HL-60/S4 treated with retinoic acid at 250 ng/mL for 4 days and 3 days (cell line): ENCODE data around the gene RTL9.

ENCODE experiments used
- in situ Hi-C: fragments of 300-500 bp; cut with MboI; formaldehyde crosslinking; loops from 2 replicates; pipeline ENCODE4 v1.7.0; 2022; ENCODE audit warnings: low sequenced_read_pairs

Gene RTL9

GRCh38 chrX:110341189-110342035, 17.2 kb upstream of the RTL9 start:
- in situ Hi-C loops = no loop called here

DNA sequence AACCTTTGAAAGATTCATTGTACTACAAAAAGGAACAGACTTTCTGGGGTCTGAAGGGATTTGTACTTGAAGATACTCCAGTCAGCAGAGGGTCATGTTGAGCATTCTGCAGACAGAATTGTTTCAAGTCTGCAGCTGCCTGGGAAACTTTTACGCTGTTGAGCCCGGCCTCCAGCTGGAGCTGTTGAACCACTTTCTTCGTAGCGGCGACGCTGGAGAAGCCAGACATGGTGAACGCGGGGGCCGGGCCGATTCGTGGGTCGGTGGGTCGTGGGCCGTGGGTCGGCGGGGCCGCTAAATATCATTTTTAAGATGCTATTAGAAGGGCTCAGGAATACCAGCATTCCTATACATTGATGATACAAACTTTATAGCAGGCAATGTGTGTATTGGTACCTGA, 12.0 kb upstream of the RTL9 start:
- in situ Hi-C loops = no loop called here

- in situ Hi-C loops = no loop called here
These were observed 625 bp downstream of the RTL9 start for GRCh38 chrX:110359273-110359672.

- in situ Hi-C loops = no loop called here
These were observed 4.6 kb downstream of the RTL9 start for GRCh38 chrX:110363244-110363643.

DNA sequence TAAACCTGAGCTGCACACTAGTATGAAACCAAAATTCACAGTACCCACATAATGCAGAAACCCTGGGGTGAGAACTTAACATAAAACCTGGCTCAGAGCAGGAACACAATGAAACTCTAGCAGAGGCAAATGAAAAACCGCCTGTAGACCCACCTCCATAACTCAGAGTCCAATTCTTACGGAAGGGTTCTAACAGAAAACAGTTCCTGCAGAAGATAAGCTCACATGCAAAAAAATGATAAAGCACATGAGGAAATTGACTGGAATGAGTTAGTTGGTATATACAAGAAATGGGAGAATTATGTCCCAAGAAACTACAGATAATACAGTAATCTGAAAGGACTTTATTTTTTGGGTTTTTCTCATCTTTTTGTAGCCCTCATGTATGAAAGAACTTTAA, 14.7 kb downstream of the RTL9 start:
- in situ Hi-C loops = no loop called here

- in situ Hi-C loops = no loop called here
These were observed 15.9 kb downstream of the RTL9 start for GRCh38 chrX:110374559-110374958.

GRCh38 chrX:110381216-110381615, 22.6 kb downstream of the RTL9 start:
- in situ Hi-C loops = no loop called here

DNA sequence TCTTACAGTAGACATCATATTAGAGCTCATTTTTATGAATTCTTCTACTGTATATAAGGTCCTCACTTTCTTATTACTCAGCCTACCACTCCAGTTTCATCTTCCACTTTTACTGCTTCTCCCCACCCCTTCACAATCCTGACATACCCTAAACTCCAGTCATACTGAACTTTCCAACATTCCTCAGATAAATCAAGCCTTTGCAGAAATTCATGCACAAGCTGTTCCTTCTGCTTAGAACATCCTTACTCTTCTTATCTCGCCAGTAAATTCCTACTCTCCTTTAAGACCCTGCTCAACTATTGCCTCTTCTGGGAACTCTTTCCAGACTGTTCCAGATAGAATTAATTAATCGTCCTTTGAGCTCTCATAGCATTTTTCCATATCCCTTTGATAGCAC, 24.8 kb downstream of the RTL9 start:
- in situ Hi-C loops = no loop called here

DNA sequence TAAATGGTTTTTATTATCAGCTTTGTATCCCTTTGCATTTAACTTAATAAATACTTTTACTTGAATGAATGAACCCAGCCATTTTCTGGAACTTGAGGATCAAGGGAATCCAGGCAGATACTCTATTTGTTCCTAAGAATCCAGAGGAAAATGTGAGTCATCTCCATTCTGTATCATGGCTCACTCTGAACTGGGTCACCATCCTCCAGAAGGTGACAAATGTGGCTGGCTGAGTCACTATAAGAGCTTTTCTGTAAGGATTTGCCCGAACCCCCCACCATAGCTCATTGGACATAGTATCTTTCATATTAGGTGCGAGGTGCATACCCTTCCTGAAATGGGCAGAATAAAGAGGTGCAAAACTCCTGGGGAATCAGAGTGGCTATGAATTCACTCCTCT, 25.8 kb downstream of the RTL9 start:
- in situ Hi-C loops = no loop called here

DNA sequence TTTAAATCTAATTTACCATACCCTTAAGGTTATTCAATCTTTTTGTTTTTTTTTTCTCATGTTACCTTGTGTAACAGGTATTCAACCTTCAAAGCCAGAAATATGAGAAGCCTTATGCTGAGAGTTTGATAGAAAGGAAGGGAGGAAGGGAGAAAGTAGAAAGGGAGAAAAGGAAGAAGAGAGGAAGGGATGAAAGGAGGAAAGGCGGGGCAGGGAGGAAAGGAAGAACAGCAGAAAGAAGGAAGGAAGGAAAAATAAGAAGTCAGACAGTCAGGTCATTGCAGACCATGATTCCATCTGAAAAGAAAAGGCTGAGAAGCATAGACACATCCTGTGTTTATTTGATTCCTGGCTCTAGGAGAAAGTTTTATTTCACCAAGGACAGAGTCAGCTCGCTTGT, 30.9 kb downstream of the RTL9 start:
- in situ Hi-C loops = no loop called here

- in situ Hi-C loops = no loop called here
These were observed 32.4 kb downstream of the RTL9 start for GRCh38 chrX:110391086-110391485.

- in situ Hi-C loops = no loop called here
These were observed 36.0 kb downstream of the RTL9 start for GRCh38 chrX:110394651-110395050.

- in situ Hi-C loops = no loop called here
These were observed 37.2 kb downstream of the RTL9 start for GRCh38 chrX:110395877-110396276.

GRCh38 chrX:110396735-110397134, 38.1 kb downstream of the RTL9 start:
- in situ Hi-C loops = no loop called here

- in situ Hi-C loops = no loop called here
These were observed 38.7 kb downstream of the RTL9 start for GRCh38 chrX:110397339-110397738.

GRCh38 chrX:110397904-110398303, 39.3 kb downstream of the RTL9 start:
- in situ Hi-C loops = no loop called here

DNA sequence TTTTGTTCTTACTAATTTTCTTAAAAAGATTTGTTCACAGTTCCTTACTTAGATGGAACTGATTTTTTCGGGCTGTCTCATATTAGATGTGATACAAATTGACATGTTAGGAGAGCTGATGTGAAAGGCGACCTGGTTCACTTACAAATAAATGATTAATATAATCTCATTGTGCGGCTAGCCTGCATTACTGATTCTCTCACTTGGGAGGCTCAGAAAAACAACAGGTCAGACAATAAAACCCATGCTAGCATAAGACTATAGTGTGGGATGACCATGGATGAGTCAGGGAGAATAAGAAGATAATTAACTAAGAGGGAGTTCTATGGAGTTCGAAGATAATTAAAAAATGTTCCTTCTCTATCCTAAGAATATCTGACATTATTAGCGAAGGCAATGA, 40.8 kb downstream of the RTL9 start:
- in situ Hi-C loops = no loop called here

- in situ Hi-C loops = loop anchor here (10.0 to 25.0 kb wide), 2 partner anchors 235 to 488 kb away; no protein-coding TSS in a partner anchor
These were observed 41.3 kb downstream of the RTL9 start for GRCh38 chrX:110399966-110400365.

- in situ Hi-C loops = loop anchor here (10.0 to 25.0 kb wide), 2 partner anchors 236 to 489 kb away; no protein-coding TSS in a partner anchor
These were observed 42.5 kb downstream of the RTL9 start for GRCh38 chrX:110401135-110401534.

GRCh38 chrX:110402091-110402849, 43.6 kb downstream of the RTL9 start:
- in situ Hi-C loops = loop anchor here (10.0 to 25.0 kb wide), 2 partner anchors 237 to 490 kb away; no protein-coding TSS in a partner anchor

- in situ Hi-C loops = loop anchor here (10.0 to 25.0 kb wide), 2 partner anchors 238 to 491 kb away; no protein-coding TSS in a partner anchor
These were observed 44.2 kb downstream of the RTL9 start for GRCh38 chrX:110402850-110403221.
